HCT116 (cell line): ENCODE measurements around the gene ZC3H8. TPM values are rescaled to one million over a fixed set of nuclear protein-coding genes. Genes with fewer than 3 reads are reported as not detected.
A peak's percentile ranks its signal among the peaks of the same experiment; 100 is the strongest.

Experiments
- ATAC-seq: fragments of 200-7000 bp; cut with Tn5 transposase; 2 replicates; pipeline ENCODE4 v1.9.1; 2020; ENCODE audit warnings: mild to moderate bottlenecking, moderate library complexity
- BruUV-seq: library from RNA; stranded (reverse); fragments of 400-500 nt; replicated peaks from 2 replicates; lab custom pipeline; 2021; lab: Mats Ljungman, UMichigan
- CTCF ChIA-PET: fragments of 300-600 bp; sonication (Branson Sonifier 250); formaldehyde crosslinking; loops from one replicate; lab custom pipeline; 2021; ENCODE audit warnings: antibody characterized with exemption; lab: Charles Lee
- POLR2A ChIA-PET: fragments of 300-600, 350-600 bp; sonication (Branson Sonifier 250); formaldehyde crosslinking; loops from one replicate; lab custom pipeline; 2021; ENCODE audit warnings: antibody characterized with exemption; lab: Charles Lee
- RAD21 ChIA-PET, 2 experiments: fragments of 300-600 bp; sonication (Branson Sonifier 250); formaldehyde crosslinking; loops; one replicate each; lab custom pipeline; 2023; ENCODE audit warnings: low total read pairs in 2 of 2; ENCODE audit not compliant: uncharacterized antibody in 2 of 2, unreplicated experiment in 2 of 2, low non-redundant PET in 1 of 2; lab: Charles Lee
- DNase-seq: peaks from one replicate; pipeline ENCODE4 v3.0.0-alpha.2; 2010; ENCODE audit warnings: low read depth, low spot score
- H2AFZ ChIP-seq: fragments of 200-600 bp; shearing (Covaris generic), sonication (generic); 2 replicates; pipeline ENCODE4 v1.6.1; 2017; ENCODE audit warnings: low read depth, mixed run types, mixed read lengths, antibody characterized with exemption, low read length; ENCODE audit not compliant: poor library complexity, severe bottlenecking
- H3K27ac ChIP-seq: 2 replicates; pipeline ENCODE4 v1.5.1; 2012; ENCODE audit warnings: low read depth, low read length
- H3K27me3 ChIP-seq: fragments of 200-600 bp; sonication (generic); 2 replicates; pipeline ENCODE4 v1.6.1; 2016; ENCODE audit warnings: mixed run types, low read length, mixed read lengths; ENCODE audit not compliant: insufficient read depth
- H3K36me3 ChIP-seq, 2 experiments: fragments of 200-500 bp in 1 of 2; fragments of 200-600 bp in 1 of 2; sonication (Bioruptor generic) in 1 of 2; sonication (generic) in 1 of 2; 2 replicates each; pipeline versions ENCODE4 v1.5.1 to v1.6.1; 2014 to 2016; ENCODE audit warnings: low read length in 2 of 2, inconsistent platforms in 1 of 2, mixed read lengths in 1 of 2, mixed run types in 1 of 2; ENCODE audit not compliant: insufficient read depth in 2 of 2, control insufficient read depth in 1 of 2
- H3K4me1 ChIP-seq, 2 experiments: fragments of 200-600 bp in 1 of 2; sonication (generic) in 1 of 2; 2 replicates each; pipeline versions ENCODE4 v1.5.1 to v1.6.1; 2012 to 2017; ENCODE audit warnings: low read length in 2 of 2, inconsistent platforms in 1 of 2, mild to moderate bottlenecking in 1 of 2, mixed read lengths in 1 of 2, mixed run types in 1 of 2, moderate library complexity in 1 of 2; ENCODE audit not compliant: insufficient read depth in 2 of 2, control insufficient read depth in 1 of 2
- H3K4me2 ChIP-seq: fragments of 200-600 bp; sonication (generic); 2 replicates; pipeline ENCODE4 v1.6.1; 2017; ENCODE audit warnings: mixed run types, low read length, mixed read lengths
- H3K4me3 ChIP-seq, 2 experiments: fragments of 200-600 bp in 1 of 2; sonication (generic) in 1 of 2; replicated peaks in 1 of 2; 2 replicates each; pipeline ENCODE4 v1.5.1; 2011 to 2016; ENCODE audit warnings: low read length in 2 of 2, control low read depth in 1 of 2, low read depth in 1 of 2, mild to moderate bottlenecking in 1 of 2, mixed read lengths in 1 of 2, mixed run types in 1 of 2
- H3K79me2 ChIP-seq: fragments of 200-600 bp; sonication (generic); 2 replicates; pipeline ENCODE4 v1.6.1; 2017; ENCODE audit warnings: mild to moderate bottlenecking, mixed run types, low read length, moderate library complexity, mixed read lengths; ENCODE audit not compliant: insufficient read depth
- H3K9ac ChIP-seq: fragments of 200-600 bp; sonication (generic); 2 replicates; pipeline ENCODE4 v1.6.1; 2016; ENCODE audit warnings: low read length, mixed read lengths
- H3K9me2 ChIP-seq: fragments of 200-600 bp; sonication (generic), shearing (Covaris generic); 2 replicates; pipeline ENCODE4 v1.6.1; 2017; ENCODE audit warnings: mixed run types, mild to moderate bottlenecking, moderate library complexity; ENCODE audit not compliant: insufficient read depth
- H3K9me3 ChIP-seq, 2 experiments: fragments of 200-500 bp in 1 of 2; fragments of 200-600 bp in 1 of 2; sonication (Bioruptor generic) in 1 of 2; sonication (generic) in 1 of 2; 2 replicates each; pipeline ENCODE4 v1.6.1; 2014 to 2017; ENCODE audit warnings: low read length in 2 of 2, mixed read lengths in 2 of 2, inconsistent platforms in 1 of 2, low read depth in 1 of 2, mild to moderate bottlenecking in 1 of 2, mixed run types in 1 of 2, moderate library complexity in 1 of 2; ENCODE audit not compliant: control insufficient read depth in 1 of 2, insufficient read depth in 1 of 2
- H4K20me1 ChIP-seq: fragments of 200-600 bp; sonication (generic), shearing (Covaris generic); 2 replicates; pipeline ENCODE4 v1.6.1; 2017; ENCODE audit warnings: mixed run types, mild to moderate bottlenecking, moderate library complexity; ENCODE audit not compliant: insufficient read depth
- ATF3 ChIP-seq: IDR thresholded peaks from 2 replicates; pipeline ENCODE4 v1.6.1; 2012
- EGR1 ChIP-seq: IDR thresholded peaks from 2 replicates; pipeline ENCODE4 v1.6.1; 2012; ENCODE audit warnings: low read depth
- ELF1 ChIP-seq: IDR thresholded peaks from 2 replicates; pipeline ENCODE4 v1.6.1; 2012; ENCODE audit warnings: low read depth, borderline replicate concordance
- JUND ChIP-seq: IDR thresholded peaks from 2 replicates; pipeline ENCODE4 v1.6.1; 2012
- MAX ChIP-seq: IDR thresholded peaks from 2 replicates; pipeline ENCODE4 v1.6.1; 2012
- POLR2AphosphoS5 ChIP-seq: IDR thresholded peaks from 2 replicates; pipeline ENCODE4 v1.6.1; 2011; ENCODE audit warnings: mild to moderate bottlenecking, low read depth, low read length, moderate library complexity
- YY1 ChIP-seq: IDR thresholded peaks from 2 replicates; pipeline ENCODE4 v1.6.1; 2011; ENCODE audit warnings: low read length, low read depth, moderate library complexity, mild to moderate bottlenecking; ENCODE audit not compliant: insufficient replicate concordance; ENCODE audit errors: extremely low read depth
- ZFX ChIP-seq: fragments of 450-650 bp; IDR thresholded peaks from 2 replicates; pipeline ENCODE4 v1.6.1; 2017
- intact Hi-C: fragments of 100-400 bp; cut with micrococcal nuclease; formaldehyde crosslinking; loops from 2 replicates; pipeline ENCODE4 v1.10.0; 2022
- total RNA-seq: library from RNA; stranded (reverse); gene quantifications from one replicate; pipeline ENCODE4 v1.2.1, GENCODE V29; 2021; ENCODE audit not compliant: unreplicated experiment

Gene ZC3H8
- total RNA-seq, 1 experiment from 2014 or later: 13.4 TPM

- CTCF ChIA-PET: no interaction called here
- DNase-seq (peak; percentile 60), ATAC-seq (peak; percentile 75)
- Histone ChIP-seq H3K4me1 (peaks cover 5 to 12% of the 10 kb centered on the region in 2 experiments; a peak in 3 of 4 replicates), H4K20me1 (no peaks in the 10 kb centered on the region), H3K9me3 (no peaks in the 10 kb centered on the region), H3K4me2 (peak overlapping the region; percentile 98), H3K79me2 (peaks cover 9% of the 10 kb centered on the region; the same call in 1 of the 2 replicates), H2AFZ (peak overlapping the region; percentile 85), H3K9ac (peak overlapping the region; percentile 93), H3K4me3 (peak overlapping the region; percentile 76 to 86), H3K9me2 (no peaks in the 10 kb centered on the region), H3K27ac (peak overlapping the region; percentile 99), H3K36me3 (no peaks in the 10 kb centered on the region), H3K27me3 (no peaks in the 10 kb centered on the region)
- TSS peak; percentile 61 for BruUV-seq
- RAD21 ChIA-PET: no interaction called here
- TF ChIP-seq ATF3: no peak
- 0 out of 2 replicates have a peak, but pooled peaks have one; percentile 18 for TF ChIP-seq EGR1
- TF ChIP-seq MAX: peak; percentile 18; the same call in 1 of the 2 replicates
- no peak for TF ChIP-seq ZFX
- TF ChIP-seq POLR2AphosphoS5: peak; percentile 40; the same call in 1 of the 2 replicates
- peak; percentile 9 for TF ChIP-seq YY1
- no peak for TF ChIP-seq ELF1
- TF ChIP-seq JUND: no peak
- intact Hi-C loops: loop anchor here (10.0 kb wide), 1 partner anchor 391 kb away; the partner anchor contains the start of gene ANAPC1
- POLR2A ChIA-PET: no interaction called here
Observed at GRCh38 chr2:112275887-112276773, 21.3 kb upstream of the ZC3H8 start.
